Right atrium auricular region (tissue), 2 donors: ENCODE results near the gene ADRM1. TPM values are rescaled to one million over a fixed set of nuclear protein-coding genes. Genes with fewer than 3 reads are reported as not detected.

Experiments
- DNase-seq: peaks from one replicate; pipeline ENCODE4 v3.0.0-alpha.2; 2019; ENCODE audit warnings: low spot score
- H3K27ac ChIP-seq, 2 donors: fragments of 200-600 bp; sonication (generic); 1 replicate in 1 of 2; 2 replicates in 1 of 2; pipeline ENCODE4 v1.5.1; 2016 to 2019
- H3K27me3 ChIP-seq, 2 donors: fragments of 200-600 bp; sonication (generic); one replicate each; pipeline versions ENCODE4 v1.5.1 to v1.6.0; 2017 to 2019
- H3K36me3 ChIP-seq: fragments of 200-600 bp; sonication (generic); one replicate; pipeline ENCODE4 v1.5.1; 2016
- H3K4me1 ChIP-seq, 2 donors: fragments of 200-600 bp; sonication (generic); one replicate each; pipeline versions ENCODE4 v1.5.1 to v1.6.0; 2017 to 2019
- H3K4me3 ChIP-seq, 2 donors: fragments of 200-600 bp; sonication (generic); 1 replicate in 1 of 2; 2 replicates in 1 of 2; pipeline ENCODE4 v1.5.1; 2017 to 2019; ENCODE audit warnings: mild to moderate bottlenecking in 1 of 2, moderate library complexity in 1 of 2
- H3K9me3 ChIP-seq, 2 donors: fragments of 200-600 bp; sonication (generic); one replicate each; pipeline ENCODE4 v1.5.1; 2019
- total RNA-seq, 2 donors: library from RNA; depleted of rRNA; stranded (reverse); fragments of >200 nt; gene quantifications; one replicate each; pipeline ENCODE4 v1.1.0, GENCODE V29; 2016
- TF ChIP-seq, protein P1 (sequence below), 2 donors: fragments of 200-600 bp; sonication (generic); IDR thresholded peaks; one replicate each; pipeline ENCODE4 v1.5.1; 2019; ENCODE audit warnings: antibody characterized with exemption in 2 of 2

Gene ADRM1
- total RNA-seq, 2 donors from 2014 or later, result 95.9 to 128 TPM

DNA sequence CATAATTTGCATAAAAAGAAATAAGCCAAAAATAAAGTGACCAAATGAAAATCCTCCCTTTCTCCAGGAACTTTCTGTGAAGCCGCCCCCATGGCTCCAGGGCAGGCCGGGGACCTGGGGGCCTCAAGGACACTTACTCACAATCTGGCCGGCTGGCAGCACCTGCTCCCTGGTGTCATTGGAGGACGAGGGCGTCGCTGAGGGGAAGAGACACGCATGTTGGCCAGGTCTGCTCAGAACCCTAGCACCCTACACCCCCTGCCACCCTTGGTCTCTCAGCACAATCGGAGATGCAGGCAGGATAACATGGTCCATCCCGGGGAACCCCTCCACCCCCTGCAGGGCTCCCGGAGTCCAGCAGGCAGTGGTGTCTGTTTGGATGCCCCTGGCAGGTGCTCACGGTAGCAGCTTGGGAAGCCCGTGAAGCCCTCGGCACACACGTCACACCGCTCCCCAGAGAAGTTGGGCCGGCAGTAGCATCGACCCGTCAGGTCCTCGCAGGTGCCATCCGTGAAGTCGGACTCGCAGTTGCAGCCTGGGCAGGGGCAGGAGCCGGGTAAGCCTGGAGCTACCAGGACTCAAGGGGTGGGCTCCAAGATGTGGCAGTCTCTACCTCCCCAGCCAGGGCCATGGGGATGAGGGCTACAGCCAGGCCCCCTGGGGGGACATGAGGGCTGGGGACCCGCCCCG lies 43.0 kb downstream of the ADRM1 start:
- DNase-seq, result no peak
- TF ChIP-seq, protein P1, sequence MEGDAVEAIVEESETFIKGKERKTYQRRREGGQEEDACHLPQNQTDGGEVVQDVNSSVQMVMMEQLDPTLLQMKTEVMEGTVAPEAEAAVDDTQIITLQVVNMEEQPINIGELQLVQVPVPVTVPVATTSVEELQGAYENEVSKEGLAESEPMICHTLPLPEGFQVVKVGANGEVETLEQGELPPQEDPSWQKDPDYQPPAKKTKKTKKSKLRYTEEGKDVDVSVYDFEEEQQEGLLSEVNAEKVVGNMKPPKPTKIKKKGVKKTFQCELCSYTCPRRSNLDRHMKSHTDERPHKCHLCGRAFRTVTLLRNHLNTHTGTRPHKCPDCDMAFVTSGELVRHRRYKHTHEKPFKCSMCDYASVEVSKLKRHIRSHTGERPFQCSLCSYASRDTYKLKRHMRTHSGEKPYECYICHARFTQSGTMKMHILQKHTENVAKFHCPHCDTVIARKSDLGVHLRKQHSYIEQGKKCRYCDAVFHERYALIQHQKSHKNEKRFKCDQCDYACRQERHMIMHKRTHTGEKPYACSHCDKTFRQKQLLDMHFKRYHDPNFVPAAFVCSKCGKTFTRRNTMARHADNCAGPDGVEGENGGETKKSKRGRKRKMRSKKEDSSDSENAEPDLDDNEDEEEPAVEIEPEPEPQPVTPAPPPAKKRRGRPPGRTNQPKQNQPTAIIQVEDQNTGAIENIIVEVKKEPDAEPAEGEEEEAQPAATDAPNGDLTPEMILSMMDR (IDR thresholded peaks at IDR 0.05), result no peak
- Histone ChIP-seq H3K27ac (no peak overlapping the region), H3K9me3 (no peaks in the 10 kb centered on the region), H3K4me1 (no peaks in the 10 kb centered on the region), H3K4me3 (no peak overlapping the region), H3K27me3 (no peaks in the 10 kb centered on the region), H3K36me3 (peaks cover 33% of the 10 kb centered on the region)

DNA sequence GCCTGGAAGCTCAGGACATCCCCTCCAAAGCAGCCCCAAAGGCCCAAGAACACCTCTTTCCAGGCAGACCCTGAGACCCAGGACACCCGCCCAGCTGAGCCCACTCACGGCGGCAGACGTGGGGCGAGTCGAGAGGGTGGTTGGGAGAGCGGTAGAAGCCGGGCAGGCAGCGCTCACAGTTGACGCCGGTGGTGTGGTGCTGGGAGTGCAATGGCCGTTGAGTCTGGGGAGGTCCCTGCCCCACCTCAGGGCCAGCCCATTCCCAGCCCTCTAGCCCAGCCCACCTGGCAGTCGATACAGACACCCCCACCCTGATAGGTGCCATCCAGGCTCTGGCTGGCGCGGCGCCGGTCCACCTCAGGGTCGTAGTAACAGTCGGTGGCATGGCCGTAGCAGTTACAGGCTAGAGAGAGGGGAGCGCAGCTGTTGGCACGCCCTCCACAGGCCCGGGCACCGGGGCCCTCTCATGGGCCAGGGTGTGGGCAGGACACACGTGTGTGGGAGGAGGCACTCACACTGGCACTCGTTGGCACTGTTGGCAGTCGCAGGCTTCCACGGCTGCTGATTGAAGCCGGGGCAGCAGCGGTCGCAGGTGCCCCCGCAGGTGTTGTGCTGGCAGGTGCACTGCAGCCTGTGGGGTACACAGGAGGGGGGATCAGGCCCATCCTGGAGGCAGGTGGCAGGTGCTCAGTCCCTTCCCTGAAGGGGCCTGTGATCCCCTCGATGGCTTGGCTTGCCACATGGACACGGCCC lies 43.8 kb downstream of the ADRM1 start:
- Histone ChIP-seq H3K27ac (no peak overlapping the region), H3K4me1 (no peaks in the 10 kb centered on the region), H3K36me3 (peaks cover 33% of the 10 kb centered on the region), H3K27me3 (no peaks in the 10 kb centered on the region), H3K9me3 (no peaks in the 10 kb centered on the region), H3K4me3 (no peak overlapping the region)
- DNase-seq, result no peak
- TF ChIP-seq, protein P1 (IDR thresholded peaks at IDR 0.05), result no peak

DNA sequence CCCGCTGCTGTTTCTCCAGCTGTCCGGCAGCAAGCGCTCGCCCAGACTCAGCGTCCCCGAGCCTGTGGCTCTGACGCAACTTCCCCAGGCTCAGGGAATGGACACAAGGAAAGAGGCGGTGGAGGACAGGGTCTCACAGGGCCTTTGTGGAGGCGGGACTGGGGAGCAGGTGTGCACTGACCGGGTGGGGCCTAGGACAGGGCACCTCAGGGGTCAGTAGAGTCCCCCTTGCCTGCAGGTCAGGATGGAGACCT lies 44.3 kb downstream of the ADRM1 start:
- no peak for DNase-seq
- Histone ChIP-seq H3K27me3 (no peaks in the 10 kb centered on the region), H3K4me3 (no peak overlapping the region), H3K27ac (no peak overlapping the region), H3K9me3 (no peaks in the 10 kb centered on the region), H3K36me3 (peaks cover 37% of the 10 kb centered on the region), H3K4me1 (peaks cover 0 to under 1% of the 10 kb centered on the region in 2 donors)
- TF ChIP-seq, protein P1 (IDR thresholded peaks at IDR 0.05), result no peak

DNA sequence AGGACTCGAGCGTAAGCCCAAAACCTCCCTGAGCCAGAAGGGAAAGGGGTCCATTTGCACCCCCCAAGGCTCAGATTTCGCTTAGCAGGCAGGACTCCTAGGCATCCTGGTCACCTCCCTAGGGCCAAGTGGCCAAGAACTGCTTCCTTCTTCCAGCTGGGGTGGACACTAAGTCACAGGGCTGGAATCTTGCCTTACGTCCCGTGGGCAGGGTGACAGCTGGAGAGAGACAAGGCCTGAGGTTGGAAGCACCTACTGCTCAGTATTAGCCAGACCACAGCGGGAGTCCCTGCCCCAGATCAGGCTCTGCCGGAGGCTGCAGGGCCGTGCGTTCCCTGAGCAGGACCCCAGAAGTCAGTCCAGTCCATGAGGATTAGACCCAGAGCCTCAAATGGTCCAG lies 44.6 kb downstream of the ADRM1 start:
- no peak for DNase-seq
- no peak overlapping the region for H3K4me3 ChIP-seq
- TF ChIP-seq, protein P1 (IDR thresholded peaks at IDR 0.05), result no peak

DNA sequence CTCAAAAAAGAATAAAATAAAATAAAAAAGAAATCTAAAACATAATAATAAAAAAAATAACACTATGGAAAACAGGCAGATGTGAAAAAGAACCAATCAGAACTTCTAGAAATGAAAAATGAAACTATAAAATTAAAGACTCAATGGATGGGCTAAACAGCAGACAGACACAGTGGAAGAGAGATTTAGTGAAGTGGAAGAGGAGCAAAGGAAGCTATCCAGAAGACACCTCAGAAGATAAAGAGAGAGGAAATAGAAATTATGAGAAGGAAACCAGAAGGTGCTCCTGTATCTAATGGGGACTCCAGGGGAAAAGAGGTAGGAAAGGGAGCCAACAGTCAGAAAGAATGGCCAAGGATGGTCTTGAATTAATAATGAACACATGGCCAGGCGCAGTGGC lies 45.8 kb downstream of the ADRM1 start:
- Histone ChIP-seq H3K27ac (no peak overlapping the region), H3K36me3 (peaks cover 39% of the 10 kb centered on the region)

More for the DNA sequence above, 44.6 kb downstream of the ADRM1 start:
- Histone ChIP-seq H3K36me3 (peaks cover 39% of the 10 kb centered on the region), H3K9me3 (no peaks in the 10 kb centered on the region), H3K4me1 (peaks cover 0 to 4% of the 10 kb centered on the region in 2 donors), H3K27ac (no peak overlapping the region), H3K27me3 (no peaks in the 10 kb centered on the region)

More for the DNA sequence above, 45.8 kb downstream of the ADRM1 start:
- TF ChIP-seq, protein P1 (IDR thresholded peaks at IDR 0.05), result no peak
- H3K4me1 ChIP-seq, result peaks cover 0 to 16% of the 10 kb centered on the region in 2 donors
- no peak for DNase-seq
- H3K9me3 ChIP-seq, result no peaks in the 10 kb centered on the region
- H3K27me3 ChIP-seq, result no peaks in the 10 kb centered on the region
- H3K4me3 ChIP-seq, result no peak overlapping the region
